22Rv1 (cell line): ENCODE data around the gene MMP23B.
"Not testable (repeated sequence)": the region's sequence is repeated elsewhere in the genome, so short reads cannot be mapped to it uniquely, and the experiment has no call there.

Experiments used
- H3K27ac ChIP-seq: fragments of 450-650 bp; 2 replicates; pipeline ENCODE4 v1.5.1; 2017
- ZFX ChIP-seq: fragments of 450-650 bp; IDR thresholded peaks from 2 replicates; pipeline ENCODE4 v1.6.1; 2017; ENCODE audit warnings: antibody characterized with exemption, borderline replicate concordance
- TF ChIP-seq, protein P1 (sequence below): fragments of 450-650 bp; IDR thresholded peaks from 2 replicates; pipeline ENCODE4 v1.5.1; 2017; ENCODE audit warnings: mild to moderate bottlenecking

MMP23B gene

DNA sequence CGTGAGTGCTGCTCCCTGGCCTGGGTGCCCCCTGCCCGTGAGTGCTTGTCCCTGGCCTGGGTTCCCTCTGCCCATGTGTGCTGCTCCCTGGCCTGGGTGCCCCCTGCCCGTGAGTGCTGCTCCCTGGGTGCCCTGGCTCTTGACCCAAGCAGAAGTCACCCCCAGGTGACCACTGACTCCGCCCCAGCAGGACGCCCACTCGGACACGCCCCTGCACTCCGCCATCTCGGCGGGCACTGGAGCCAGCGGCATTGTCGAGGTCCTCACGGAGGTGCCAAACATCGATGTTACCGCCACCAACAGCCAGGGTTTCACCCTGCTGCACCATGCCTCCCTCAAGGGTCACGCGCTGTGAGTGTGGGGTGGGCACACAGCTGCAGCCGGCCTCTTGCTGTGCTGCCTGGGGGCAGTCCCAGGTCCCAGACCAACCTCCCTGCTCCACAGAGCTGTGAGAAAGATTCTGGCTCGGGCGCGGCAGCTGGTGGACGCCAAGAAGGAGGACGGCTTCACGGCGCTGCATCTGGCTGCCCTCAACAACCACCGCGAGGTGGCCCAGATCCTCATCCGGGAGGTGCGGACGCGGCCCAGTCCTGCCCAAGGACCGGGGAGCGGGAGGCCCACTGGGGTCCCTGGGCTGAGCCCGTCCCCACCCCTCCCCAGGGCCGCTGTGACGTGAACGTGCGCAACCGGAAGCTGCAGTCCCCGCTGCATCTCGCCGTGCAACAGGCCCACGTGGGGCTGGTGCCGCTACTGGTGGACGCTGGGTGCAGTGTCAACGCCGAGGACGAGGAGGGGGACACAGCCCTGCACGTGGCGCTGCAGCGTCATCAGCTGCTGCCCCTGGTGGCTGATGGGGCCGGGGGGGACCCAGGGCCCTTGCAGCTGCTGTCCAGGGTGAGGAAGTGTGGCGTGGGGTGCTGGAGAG, 3.9 kb upstream of the MMP23B start:
- no peak overlapping the region for H3K27ac ChIP-seq
- no peak for TF ChIP-seq ZFX
- TF ChIP-seq, protein P1, sequence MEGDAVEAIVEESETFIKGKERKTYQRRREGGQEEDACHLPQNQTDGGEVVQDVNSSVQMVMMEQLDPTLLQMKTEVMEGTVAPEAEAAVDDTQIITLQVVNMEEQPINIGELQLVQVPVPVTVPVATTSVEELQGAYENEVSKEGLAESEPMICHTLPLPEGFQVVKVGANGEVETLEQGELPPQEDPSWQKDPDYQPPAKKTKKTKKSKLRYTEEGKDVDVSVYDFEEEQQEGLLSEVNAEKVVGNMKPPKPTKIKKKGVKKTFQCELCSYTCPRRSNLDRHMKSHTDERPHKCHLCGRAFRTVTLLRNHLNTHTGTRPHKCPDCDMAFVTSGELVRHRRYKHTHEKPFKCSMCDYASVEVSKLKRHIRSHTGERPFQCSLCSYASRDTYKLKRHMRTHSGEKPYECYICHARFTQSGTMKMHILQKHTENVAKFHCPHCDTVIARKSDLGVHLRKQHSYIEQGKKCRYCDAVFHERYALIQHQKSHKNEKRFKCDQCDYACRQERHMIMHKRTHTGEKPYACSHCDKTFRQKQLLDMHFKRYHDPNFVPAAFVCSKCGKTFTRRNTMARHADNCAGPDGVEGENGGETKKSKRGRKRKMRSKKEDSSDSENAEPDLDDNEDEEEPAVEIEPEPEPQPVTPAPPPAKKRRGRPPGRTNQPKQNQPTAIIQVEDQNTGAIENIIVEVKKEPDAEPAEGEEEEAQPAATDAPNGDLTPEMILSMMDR: no peak

DNA sequence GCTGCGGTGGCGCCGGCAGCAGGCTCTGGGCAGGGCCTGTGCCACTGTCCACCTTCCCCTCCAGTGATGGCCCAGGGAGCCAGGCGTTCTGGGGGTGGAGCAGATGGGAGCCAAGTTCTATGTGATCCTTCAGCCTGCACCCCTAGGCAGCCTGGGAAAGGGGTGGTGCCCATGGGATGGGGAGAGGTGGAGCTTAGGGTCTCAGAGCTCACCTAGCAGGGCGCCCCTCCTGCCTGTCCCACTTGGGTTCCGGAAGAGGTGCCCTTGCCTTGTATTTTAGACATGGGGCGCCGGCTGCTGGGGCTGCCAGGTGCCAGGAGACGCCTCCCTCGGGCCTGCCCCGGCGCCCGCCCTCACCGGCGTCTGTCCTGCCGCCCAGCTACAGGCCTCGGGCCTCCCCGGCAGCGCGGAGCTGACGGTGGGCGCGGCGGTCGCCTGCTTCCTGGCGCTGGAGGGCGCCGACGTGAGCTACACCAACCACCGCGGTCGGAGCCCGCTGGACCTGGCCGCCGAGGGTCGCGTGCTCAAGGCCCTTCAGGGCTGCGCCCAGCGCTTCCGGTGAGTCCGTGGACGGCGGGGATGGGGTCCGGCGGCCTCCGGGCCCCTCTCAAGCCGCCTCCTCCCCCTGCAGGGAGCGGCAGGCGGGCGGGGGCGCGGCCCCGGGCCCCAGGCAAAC, 3.1 kb upstream of the MMP23B start:
- TF ChIP-seq, protein P1: no peak
- no peak for TF ChIP-seq ZFX
- no peak overlapping the region for H3K27ac ChIP-seq

DNA sequence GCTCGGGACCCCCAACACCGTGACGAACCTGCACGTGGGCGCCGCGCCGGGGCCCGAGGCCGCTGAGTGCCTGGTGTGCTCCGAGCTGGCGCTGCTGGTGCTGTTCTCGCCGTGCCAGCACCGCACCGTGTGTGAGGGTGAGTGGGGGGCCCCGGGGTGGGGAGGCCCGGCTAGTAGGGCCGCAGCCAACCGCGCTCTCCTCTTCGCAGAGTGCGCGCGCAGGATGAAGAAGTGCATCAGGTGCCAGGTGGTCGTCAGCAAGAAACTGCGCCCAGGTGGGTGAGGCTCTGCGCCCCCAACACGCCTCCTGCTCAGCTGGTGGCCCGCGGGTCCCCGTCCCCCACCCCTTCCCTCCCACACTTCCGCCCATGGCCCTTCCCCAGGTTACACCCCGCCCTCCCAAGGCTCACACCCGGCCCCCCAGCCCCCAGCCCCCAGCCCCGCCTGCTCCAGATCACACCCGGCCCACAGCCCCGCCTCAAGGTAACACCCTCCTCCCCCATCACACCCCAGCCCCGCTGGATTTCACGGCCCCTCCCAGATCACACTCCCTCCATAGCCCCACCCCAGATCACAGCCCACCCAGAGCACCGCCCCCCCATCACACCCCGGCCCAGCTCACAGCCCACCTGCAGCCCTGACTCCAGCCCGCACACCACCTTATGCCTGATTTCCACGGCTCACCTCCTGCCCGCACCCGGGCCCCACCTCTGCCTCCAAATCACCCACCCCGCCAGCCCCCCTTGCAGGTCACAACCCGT, 2.4 kb upstream of the MMP23B start:
- H3K27ac ChIP-seq: no peak overlapping the region
- no peak for TF ChIP-seq ZFX
- TF ChIP-seq, protein P1: no peak

DNA sequence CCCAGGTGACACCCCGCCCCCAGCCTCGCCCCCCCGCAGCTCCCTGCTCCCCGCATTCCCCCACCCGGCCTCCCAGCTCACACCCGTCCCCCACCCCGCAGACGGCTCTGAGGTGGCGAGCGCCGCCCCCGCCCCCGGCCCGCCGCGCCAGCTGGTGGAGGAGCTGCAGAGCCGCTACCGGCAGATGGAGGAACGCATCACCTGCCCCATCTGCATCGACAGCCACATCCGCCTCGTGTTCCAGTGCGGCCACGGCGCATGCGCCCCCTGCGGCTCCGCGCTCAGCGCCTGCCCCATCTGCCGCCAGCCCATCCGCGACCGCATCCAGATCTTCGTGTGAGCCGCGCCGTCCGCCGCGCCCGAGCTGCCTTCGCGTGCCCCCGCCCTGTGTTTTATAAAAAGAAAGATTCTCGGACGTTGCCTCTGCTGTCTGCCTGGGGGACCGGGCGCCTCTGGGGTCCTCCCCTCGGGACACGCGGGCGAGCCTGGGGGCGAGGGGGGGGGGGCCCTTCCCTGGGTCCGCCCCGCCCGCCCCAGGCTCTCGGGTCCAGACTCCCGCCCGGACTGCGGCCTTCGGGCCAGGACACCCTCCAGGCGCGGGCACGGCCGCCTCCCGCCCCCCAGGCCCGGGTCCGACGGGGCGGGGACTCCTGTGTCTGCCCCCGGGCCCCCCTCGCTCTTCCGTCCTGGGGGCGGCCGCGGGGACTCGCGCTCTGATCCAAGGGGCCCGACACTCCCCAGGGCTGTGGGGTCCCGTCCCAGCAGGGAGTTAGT, 1.6 kb upstream of the MMP23B start:
- H3K27ac ChIP-seq: no peak overlapping the region
- TF ChIP-seq, protein P1: no peak
- TF ChIP-seq ZFX: no peak

DNA sequence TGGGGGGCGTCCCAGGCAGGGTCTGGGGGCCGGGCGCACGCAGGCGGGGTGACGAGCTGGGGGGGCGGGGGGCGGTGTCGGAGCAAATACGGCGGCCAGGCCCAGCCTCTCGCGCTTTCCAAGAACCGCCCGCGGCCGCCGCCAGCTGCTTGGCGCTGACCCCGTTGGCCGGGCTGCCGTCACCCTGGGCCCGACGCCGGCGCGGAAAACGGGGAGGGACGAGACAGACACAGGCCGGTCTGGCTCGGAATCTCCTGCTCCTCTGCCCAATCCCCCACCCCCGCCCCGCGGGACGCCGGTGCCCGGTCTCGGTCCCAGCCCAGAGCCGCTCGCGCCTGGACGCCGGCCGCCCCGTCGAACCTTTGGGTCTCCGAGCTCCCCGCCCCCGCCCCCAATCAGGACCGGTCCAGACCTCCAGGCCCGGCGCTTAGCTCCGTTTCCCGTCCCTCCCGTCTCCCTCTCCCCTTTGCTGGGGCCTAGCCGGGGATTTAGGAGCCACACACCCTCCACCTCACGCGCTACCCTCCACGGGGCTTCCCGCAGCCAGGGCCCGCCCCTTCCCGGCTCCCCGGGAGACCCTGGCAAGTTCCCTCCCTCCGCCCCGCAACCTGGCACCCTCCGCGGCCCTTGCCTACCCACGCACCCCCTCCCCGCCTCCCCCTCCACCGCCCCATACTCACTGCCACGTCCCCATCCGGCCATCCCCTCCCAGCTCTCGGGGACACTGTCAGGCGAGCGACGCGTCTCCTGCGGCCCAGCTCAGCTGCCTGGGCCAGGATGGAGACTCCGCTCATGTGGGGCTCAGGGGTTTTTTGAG, 800 bp upstream of the MMP23B start:
- no peak overlapping the region for H3K27ac ChIP-seq
- TF ChIP-seq, protein P1: no peak
- TF ChIP-seq ZFX: no peak

DNA sequence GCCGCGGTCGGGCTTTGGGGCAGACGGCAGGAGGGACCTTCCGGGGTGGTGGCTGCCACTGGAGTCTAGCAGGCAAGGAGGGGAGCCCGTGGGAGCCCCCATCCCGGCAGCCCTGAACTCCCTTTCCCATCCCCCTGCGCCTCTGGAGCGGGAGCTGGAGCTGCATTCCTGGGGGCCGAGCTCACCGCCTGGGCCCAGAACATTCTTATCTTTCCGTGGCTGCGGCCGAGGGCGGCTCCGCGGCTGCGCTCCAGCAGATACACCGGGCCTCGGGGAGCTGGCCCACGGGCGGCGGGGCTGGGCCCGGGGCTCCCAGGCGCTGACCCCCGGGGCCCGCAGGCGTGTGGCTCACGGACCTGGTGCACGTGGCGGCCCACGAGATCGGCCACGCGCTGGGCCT, 1.4 kb downstream of the MMP23B start:
- not testable (repeated sequence) for H3K27ac ChIP-seq

DNA sequence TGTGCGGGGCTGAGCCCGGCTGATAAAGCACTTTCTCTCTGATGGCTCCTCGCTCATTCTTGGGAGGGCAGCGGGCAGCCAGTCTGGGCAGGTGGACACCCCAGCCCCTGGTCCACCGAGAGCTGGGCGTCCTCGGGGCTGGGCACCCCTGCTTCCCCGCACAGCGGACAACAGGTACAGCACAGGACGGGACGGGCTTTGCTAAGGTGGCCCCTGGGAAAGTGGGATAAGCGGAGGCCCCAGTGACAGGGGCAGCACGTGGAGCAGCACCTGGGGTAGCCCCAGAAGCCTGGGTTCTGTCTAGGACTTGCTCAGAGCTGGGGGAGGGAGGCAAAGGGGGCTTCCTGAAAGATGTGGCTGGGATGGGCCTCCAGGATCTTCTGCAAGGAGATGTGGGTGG, 2.6 kb downstream of the MMP23B start:
- not testable (repeated sequence) for H3K27ac ChIP-seq

DNA sequence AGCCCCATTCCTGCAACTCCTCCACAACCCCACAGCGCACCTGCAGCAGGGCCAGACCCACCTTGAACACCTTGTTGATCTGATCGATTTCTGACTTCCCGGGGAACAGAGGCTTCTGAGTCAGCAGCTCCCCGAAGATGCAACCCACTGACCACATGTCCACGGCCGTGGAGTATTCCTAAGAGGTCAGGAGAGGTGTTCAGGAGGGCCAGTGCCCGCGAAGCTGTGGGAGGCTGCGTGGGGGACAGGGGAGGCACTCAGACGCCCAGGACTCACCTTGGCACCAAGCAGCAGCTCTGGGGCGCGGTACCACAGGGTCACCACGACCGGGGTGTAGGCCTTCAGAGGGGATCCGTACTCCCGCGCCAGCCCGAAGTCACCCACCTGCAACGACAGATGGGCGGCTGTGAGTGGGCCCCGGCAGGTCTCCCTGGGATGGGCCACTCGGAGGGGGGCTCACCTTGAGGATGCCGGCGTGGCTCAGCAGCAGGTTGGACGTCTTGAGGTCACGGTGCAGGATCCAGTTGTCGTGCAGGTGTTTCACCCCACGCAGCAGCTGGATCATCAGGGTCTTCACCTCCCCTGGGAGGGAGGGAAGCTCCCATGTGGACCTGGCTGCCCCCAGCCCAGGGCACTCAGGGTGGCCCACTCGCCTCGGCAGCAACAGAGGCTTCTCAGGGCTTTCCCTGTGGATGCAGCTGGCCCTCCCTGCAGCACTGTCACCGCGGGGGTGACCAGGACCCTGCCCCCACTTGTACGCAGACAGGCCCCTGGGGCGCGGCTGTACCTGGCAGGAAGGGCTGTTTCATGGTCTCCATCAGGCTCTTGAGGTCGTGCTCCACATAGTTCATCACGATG, 4.9 kb downstream of the MMP23B start:
- not testable (repeated sequence) for H3K27ac ChIP-seq

DNA sequence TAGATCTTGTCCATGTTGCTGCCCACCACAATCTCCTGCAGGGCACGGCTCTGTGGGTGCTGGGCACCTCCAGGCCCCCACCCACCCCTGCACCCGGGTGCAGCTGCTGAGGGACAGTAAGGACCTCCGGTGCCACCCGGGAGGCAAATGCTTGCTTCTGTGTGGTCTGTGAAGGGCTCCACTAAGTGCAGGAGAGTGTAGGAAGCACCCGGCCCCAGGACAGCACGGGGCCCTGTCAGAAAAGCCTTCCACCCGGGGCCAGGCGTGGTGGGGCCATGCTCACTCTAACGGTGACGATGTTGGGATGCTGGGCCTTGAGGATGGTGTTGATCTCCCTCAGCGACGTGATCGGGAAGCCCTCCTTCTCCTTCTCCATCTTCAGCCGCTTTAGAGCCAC, 5.5 kb downstream of the MMP23B start:
- H3K27ac ChIP-seq: not testable (repeated sequence)

DNA sequence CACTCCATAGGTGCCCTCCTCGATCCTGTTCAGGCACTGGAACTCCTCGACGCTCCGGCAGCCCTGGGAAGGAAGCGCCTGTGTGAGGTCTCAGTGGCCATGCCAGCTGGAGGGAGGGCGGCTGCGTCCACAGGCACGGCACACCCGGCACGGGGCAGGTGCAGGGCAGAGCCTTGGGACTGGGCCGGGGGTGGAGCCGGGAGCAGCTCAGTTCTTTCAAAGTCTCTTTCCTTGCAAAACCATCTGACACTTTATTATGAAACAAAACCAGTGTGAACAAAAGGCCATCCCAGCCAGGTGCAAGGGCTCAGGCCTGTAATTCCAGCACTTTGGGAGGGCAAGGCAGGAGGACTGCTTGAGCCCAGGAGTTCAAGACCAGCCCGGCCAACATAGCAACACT, 6.6 kb downstream of the MMP23B start:
- H3K27ac ChIP-seq: not testable (repeated sequence)

DNA sequence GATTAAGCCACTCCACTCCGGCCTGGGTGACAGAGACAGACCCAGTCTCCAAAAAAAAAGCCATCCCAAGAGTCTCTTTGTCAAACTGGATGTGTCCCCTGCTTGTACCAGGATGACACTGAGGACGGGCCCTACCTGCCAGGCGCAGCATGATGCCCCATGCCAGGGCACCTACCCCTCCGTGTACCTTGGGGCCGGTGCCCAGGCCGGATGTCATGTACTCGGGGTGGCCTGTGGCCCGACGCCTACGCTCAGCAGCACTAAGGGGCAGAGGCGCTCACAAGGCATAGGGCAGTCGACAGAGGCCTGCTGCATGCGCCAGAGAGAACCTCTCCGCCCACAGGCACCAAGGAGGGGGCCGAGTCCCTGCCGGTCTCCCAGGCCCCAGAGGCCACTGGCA, 7.4 kb downstream of the MMP23B start:
- not testable (repeated sequence) for H3K27ac ChIP-seq
